Activated naive CD4-positive, alpha-beta T cell treated with anti-CD3 and anti-CD28 coated beads, Interleukin-2, amount 10 ng/mL, durations not matched to agents 7 days and 5 days (primary cell): Measurements from ENCODE around the gene C1QTNF7.

Experiments used
- CTCF ChIA-PET: fragments of 350-600 bp; sonication (Branson Sonifier 250); formaldehyde crosslinking; loops from one replicate; lab custom pipeline; 2021; ENCODE audit warnings: antibody characterized with exemption; lab: Charles Lee
- DNase-seq: peaks from one replicate; pipeline ENCODE4 v3.0.0-alpha.2; 2020
- H3K27ac Mint-ChIP-seq: one replicate; pipeline ENCODE4 v1.8.0; 2021; ENCODE audit warnings: mild to moderate bottlenecking, moderate library complexity, mixed read lengths
- H3K27me3 Mint-ChIP-seq: one replicate; pipeline ENCODE4 v1.8.0; 2021; ENCODE audit warnings: mild to moderate bottlenecking, mixed read lengths
- H3K36me3 Mint-ChIP-seq: one replicate; pipeline ENCODE4 v1.8.0; 2021; ENCODE audit warnings: mixed read lengths
- H3K4me1 Mint-ChIP-seq: one replicate; pipeline ENCODE4 v1.8.0; 2021; ENCODE audit warnings: mixed read lengths
- H3K4me3 Mint-ChIP-seq: one replicate; pipeline ENCODE4 v1.8.0; 2021; ENCODE audit warnings: mild to moderate bottlenecking, moderate library complexity, mixed read lengths
- H3K9me3 Mint-ChIP-seq: one replicate; pipeline ENCODE4 v1.8.0; 2021; ENCODE audit warnings: mixed read lengths

C1QTNF7 gene

DNA sequence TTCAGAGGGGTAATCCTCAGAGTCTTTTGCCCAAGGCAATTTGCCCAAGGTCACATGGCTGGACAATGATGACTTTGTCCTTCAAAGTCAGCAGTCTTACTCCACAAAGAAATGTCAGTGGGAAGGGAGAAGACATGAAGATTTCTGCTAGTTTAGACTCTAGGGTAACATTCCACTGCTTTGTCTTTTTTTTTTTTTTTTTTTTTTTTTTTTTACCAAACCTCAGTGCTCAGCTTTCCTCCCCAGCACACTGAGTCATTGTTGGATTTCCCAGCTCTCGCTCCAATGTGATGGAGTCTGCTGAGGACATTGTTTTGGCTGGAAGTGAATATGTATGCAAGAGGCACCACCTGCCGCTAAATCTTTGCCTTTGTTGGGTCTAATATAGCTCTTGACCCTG, 7.2 kb upstream of the C1QTNF7 start:
- H3K9me3 Mint-ChIP-seq = no peaks in the 10 kb centered on the region
- H3K4me3 Mint-ChIP-seq = no peak overlapping the region
- H3K27ac Mint-ChIP-seq = no peak overlapping the region
- H3K4me1 Mint-ChIP-seq = peaks cover 14% of the 10 kb centered on the region
- no peaks in the 10 kb centered on the region for H3K36me3 Mint-ChIP-seq
- CTCF ChIA-PET = no interaction called here
- DNase-seq = no peak
- no peaks in the 10 kb centered on the region for H3K27me3 Mint-ChIP-seq

DNA sequence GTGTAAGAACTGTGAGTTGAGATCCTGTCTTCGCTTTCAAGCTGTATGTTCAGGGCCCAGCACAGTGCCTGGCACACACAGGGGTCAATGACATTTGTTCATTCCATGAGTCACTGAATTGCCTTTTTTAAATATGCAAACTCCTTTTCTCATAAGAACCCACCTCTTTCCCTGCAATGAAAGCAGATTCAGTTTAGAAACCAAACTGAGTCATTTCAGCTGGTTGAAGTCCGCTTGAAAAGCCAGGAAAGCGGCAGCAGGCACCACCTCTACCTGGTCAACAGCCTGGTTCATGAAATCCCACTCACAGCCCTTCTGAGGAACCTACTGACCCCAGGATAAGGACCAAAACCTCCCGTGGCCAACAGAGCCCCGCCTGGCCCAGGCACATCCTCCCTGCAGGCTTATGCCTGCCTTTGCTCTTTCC, 4.5 kb upstream of the C1QTNF7 start:
- Mint-ChIP-seq H3K27ac (no peak overlapping the region), H3K4me3 (no peak overlapping the region), H3K4me1 (peaks cover 17% of the 10 kb centered on the region), H3K36me3 (no peaks in the 10 kb centered on the region), H3K27me3 (no peaks in the 10 kb centered on the region), H3K9me3 (no peaks in the 10 kb centered on the region)
- DNase-seq = no peak
- CTCF ChIA-PET = no interaction called here

DNA sequence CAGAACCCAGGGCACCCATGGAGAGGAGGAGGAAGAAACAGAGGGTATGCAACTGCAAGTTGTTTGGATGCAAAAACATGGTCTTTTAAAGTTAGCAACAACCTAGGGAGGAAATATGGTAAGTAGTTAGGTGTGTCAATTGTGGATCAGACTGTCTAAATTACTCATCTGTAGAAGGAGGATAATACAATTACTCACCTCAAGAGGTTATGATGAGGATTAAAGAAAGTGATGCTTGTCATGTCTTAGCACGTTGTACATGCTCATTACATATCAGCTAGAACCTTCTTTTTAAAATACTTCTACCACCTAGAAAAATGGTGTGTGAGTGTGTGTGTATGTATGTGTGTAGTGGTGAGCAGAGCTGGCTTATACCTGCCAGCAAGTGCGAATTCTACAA, 2.3 kb upstream of the C1QTNF7 start:
- CTCF ChIA-PET = interaction anchor here (1.2 to 2.5 kb wide), 2 partner anchors 32 to 189 kb away, joined by 3 to 12 read pairs; no protein-coding TSS in a partner anchor
- no peak for DNase-seq
- Mint-ChIP-seq H3K36me3 (no peaks in the 10 kb centered on the region), H3K9me3 (no peaks in the 10 kb centered on the region), H3K4me1 (peaks cover 17% of the 10 kb centered on the region), H3K4me3 (no peak overlapping the region), H3K27ac (no peak overlapping the region), H3K27me3 (no peaks in the 10 kb centered on the region)

DNA sequence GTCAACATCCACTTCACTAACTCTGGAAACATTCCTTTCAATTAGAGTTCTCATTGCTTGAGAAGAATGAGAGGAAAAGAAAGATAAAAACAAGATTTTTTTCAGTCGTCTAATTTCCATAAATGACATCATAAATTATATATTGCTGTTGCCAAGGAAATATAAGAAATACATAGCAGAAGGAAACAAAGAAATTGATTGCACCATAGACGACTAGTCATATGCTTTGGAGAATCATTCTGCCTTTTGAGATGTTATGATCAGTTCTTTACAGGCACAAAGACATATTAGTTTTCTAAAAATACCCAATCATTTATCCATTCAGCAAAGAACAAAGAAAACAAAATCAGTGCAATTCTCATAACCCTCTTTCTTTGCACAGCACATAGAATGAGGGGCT, 672 bp upstream of the C1QTNF7 start:
- no peak overlapping the region for H3K4me3 Mint-ChIP-seq
- no peak overlapping the region for H3K27ac Mint-ChIP-seq
- H3K27me3 Mint-ChIP-seq = no peaks in the 10 kb centered on the region
- peaks cover 17% of the 10 kb centered on the region for H3K4me1 Mint-ChIP-seq
- CTCF ChIA-PET = interaction anchor here (1.1 kb wide), 1 partner anchor 29 kb away, joined by 3 read pairs; no protein-coding TSS in a partner anchor
- DNase-seq = no peak
- H3K36me3 Mint-ChIP-seq = no peaks in the 10 kb centered on the region
- peaks cover 2% of the 10 kb centered on the region for H3K9me3 Mint-ChIP-seq

DNA sequence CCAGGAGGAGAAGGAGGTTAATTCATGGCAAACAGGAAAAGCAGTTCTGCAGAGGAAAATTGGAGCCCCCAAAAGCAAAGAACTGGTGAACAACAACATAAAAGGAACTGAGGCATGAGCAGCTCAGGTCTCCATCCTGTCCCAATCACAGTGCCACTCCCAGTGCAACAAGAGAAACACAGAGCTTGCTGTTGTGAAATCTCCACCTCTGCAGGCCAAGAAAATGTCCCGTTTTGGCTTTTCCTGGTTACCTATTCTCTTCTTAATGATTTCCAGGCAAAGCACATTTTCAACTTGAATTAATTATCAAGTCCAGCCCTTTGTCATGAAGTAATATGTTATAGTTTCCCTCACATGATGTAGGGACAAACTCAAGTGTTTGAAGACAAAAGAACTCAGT, 778 bp downstream of the C1QTNF7 start:
- Mint-ChIP-seq H3K4me1 (peaks cover 17% of the 10 kb centered on the region), H3K4me3 (no peak overlapping the region), H3K27me3 (no peaks in the 10 kb centered on the region), H3K9me3 (peaks cover 2% of the 10 kb centered on the region), H3K27ac (no peak overlapping the region), H3K36me3 (no peaks in the 10 kb centered on the region)
- no peak for DNase-seq
- CTCF ChIA-PET = no interaction called here

DNA sequence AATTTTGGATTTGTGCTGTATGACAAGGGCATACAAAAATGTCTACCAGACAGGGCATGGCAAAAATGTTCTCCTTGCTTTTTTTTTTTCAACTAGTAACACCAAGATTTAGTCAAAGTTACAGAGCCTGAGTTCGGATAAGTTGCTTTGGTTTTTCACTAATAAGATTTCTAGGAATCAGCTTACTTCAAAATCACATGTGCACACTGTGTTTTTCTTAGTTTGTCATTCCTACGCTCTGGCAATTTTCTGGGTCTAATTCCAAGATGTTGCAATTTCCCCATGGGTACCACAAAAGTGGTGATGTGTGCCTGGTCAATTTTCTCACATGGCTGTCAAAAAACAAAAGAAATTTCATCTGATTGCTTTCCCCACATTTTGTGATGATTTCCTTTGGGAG, 6.3 kb downstream of the C1QTNF7 start:
- Mint-ChIP-seq H3K27me3 (peaks cover 4% of the 10 kb centered on the region), H3K36me3 (no peaks in the 10 kb centered on the region), H3K27ac (no peak overlapping the region), H3K9me3 (peaks cover 2% of the 10 kb centered on the region), H3K4me1 (no peaks in the 10 kb centered on the region), H3K4me3 (no peak overlapping the region)
- CTCF ChIA-PET = interaction anchor here (0.6 kb wide), 1 partner anchor 434 kb away, joined by 3 read pairs; no protein-coding TSS in a partner anchor
- no peak for DNase-seq

DNA sequence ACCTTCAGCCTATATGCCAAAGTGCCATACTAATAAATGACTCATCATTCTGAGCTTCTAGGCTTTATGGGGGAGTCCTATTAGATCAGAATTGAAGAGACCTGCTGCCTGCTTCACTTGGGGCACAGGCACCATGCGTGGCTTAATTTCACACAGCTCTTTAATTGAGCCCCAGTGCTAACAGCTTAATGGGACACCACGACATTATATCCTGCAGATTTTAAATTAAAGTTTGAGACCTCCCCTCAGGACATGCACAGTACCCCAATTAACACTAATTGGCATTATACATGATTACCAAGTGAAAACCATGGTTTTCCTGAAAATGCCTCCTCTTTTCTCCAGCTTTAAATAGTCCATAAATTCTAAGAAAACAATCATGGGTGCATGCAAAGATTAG, 6.8 kb downstream of the C1QTNF7 start:
- DNase-seq = no peak
- peaks cover 4% of the 10 kb centered on the region for H3K27me3 Mint-ChIP-seq
- no peaks in the 10 kb centered on the region for H3K4me1 Mint-ChIP-seq
- H3K36me3 Mint-ChIP-seq = no peaks in the 10 kb centered on the region
- H3K9me3 Mint-ChIP-seq = peaks cover 2% of the 10 kb centered on the region
- H3K4me3 Mint-ChIP-seq = no peak overlapping the region
- H3K27ac Mint-ChIP-seq = no peak overlapping the region
- CTCF ChIA-PET = no interaction called here

DNA sequence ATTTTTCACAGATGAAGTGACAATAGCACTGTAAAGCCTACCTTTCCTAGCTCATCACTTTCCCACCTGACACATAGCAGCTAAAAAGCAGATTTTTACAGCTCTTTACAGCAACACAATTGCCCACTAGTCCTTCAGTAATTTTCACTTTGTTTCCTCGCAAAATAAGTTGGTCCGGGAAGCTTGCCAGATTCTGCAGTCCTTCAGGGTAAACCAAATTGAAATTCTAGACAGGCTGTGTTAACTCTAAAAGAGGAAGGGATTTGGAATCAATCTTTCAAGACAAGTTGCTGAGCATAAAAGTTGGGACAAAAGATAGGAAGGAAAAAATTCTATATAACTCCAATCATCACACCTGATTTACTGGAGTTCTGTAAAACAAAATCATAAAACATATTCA, 8.7 kb downstream of the C1QTNF7 start:
- CTCF ChIA-PET = interaction anchor here (1.0 kb wide), 1 partner anchor 21 kb away, joined by 3 read pairs; no protein-coding TSS in a partner anchor

DNA sequence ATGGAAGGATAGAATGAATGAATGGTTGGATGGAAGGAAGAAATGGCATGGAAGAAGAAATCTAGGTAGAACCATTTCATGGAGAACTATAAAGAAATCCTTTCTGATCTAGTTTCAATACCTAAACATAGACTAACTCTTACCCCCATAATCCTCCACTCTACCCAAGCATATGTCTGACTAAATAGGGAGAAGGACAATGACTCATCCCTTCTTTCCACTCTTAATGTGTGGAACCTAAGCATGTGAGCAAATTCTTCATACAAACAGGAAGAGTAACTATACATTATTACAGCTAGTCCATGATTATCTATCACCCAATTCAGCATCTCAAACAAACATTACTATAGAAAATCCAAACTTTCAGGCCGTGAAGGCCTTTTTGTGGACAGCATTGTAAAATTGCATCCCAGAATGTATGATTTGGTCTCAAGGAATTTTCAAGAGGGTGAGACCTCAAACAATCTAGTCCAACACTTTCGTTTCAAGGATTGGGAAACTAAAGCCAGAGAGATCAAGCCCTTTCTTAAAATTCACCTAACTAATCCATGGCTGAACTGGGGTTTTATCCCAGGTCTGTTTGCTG, 11.2 kb downstream of the C1QTNF7 start:
- Mint-ChIP-seq H3K36me3 (no peaks in the 10 kb centered on the region), H3K9me3 (peaks cover 3% of the 10 kb centered on the region), H3K27ac (no peak overlapping the region), H3K4me1 (no peaks in the 10 kb centered on the region), H3K4me3 (no peak overlapping the region), H3K27me3 (peaks cover 4% of the 10 kb centered on the region)
- no peak for DNase-seq
- CTCF ChIA-PET = interaction anchor here (1.4 kb wide), 1 partner anchor 18 kb away, joined by 3 read pairs; no protein-coding TSS in a partner anchor

More for the DNA sequence above, 8.7 kb downstream of the C1QTNF7 start:
- H3K36me3 Mint-ChIP-seq = no peaks in the 10 kb centered on the region
- peaks cover 2% of the 10 kb centered on the region for H3K9me3 Mint-ChIP-seq
- DNase-seq = no peak
- no peaks in the 10 kb centered on the region for H3K4me1 Mint-ChIP-seq
- no peak overlapping the region for H3K4me3 Mint-ChIP-seq
- no peak overlapping the region for H3K27ac Mint-ChIP-seq
- peaks cover 4% of the 10 kb centered on the region for H3K27me3 Mint-ChIP-seq

DNA sequence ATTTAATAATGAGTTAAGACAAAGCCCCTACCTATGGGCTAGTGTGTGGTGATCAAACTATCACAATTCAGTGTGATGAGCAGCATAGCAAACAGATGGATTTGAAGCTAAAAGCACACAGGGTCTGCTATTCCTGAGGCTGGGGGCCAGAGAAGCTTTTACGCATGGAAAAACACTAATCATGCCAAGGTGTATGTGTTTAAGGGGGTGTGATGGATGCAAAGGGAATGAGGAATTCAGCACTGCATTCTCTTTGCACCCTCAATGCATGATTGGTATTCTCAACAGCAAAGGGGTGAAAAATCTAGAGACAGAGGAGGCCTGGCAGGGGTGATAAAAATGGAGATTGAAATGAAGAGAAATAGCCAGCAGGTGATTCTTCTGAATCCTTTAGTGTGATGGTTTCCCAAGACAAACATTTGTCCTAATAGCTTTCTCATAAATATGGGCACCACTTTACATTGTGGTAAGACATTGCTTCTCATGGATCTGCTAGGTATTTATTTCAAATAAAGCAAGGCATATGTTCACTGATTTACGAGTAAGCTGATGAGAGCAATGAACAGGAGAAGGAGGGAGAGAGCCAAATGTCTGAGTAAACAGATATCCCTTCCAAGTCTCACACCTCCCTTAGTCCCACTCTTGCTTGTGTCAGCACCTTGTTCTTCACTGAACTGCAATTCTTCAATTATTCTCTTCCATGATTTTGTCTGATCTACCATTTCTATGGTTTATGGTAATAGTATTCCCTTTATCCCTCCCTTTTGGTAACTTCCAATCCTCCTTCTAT, 15.7 kb downstream of the C1QTNF7 start:
- no peak for DNase-seq
- Mint-ChIP-seq H3K36me3 (no peaks in the 10 kb centered on the region), H3K4me1 (no peaks in the 10 kb centered on the region), H3K27ac (no peak overlapping the region), H3K4me3 (no peak overlapping the region), H3K27me3 (no peaks in the 10 kb centered on the region), H3K9me3 (peaks cover 5% of the 10 kb centered on the region)
- CTCF ChIA-PET = no interaction called here

DNA sequence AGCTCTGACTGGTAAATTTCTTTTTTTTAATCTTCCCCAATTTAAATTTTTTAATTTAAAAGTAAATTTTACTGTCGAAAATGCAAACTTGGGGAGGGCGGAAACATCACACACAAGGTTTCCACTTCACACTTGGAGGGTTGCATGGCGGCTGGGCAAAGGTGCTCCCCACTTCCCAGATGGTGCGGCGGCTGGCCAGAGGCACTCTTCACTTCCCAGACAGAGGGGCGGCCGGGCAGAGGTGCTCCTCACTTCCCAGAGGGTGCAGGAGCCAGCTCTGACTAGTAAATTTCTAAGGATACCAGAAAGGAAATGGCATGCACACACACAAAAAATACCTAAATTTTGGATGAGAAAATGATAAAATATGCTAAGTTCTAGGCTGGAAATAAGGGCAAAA, 16.4 kb downstream of the C1QTNF7 start:
- Mint-ChIP-seq H3K36me3 (no peaks in the 10 kb centered on the region), H3K4me3 (no peak overlapping the region), H3K4me1 (no peaks in the 10 kb centered on the region), H3K27ac (no peak overlapping the region), H3K27me3 (no peaks in the 10 kb centered on the region), H3K9me3 (peaks cover 5% of the 10 kb centered on the region)
- CTCF ChIA-PET = no interaction called here
- no peak for DNase-seq

DNA sequence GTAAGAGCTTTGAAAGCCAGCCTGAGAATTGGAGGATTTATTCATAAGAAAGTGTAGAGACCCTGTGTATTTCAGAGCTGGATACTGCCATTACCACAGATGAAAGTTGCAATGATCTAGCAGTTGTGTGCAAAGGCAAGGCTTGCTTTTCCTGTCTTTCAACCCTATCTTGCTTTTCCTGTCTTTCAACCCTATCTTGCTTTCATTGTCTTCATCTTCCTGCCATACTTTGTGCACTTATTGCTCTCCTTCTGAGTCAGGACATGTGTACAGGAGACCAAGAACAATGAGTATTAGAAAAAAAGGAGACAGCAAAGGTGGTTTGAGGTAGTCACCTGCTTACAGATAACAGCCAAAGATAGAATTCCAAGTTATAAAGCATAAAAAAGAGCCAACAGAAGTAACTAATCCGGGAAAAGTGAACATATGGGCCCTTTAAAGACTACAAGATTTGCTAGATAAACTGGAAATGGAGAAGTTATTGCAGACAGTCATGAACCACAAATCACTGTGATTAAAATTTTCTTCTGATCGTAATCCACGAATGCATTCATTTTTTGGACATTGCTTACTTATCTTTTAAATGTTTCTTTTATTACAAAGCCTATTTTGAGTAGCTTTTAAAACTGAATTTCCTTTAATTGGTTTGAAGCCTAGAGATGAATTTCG, 17.2 kb downstream of the C1QTNF7 start:
- Mint-ChIP-seq H3K4me1 (no peaks in the 10 kb centered on the region), H3K27me3 (no peaks in the 10 kb centered on the region), H3K9me3 (peaks cover 5% of the 10 kb centered on the region), H3K36me3 (no peaks in the 10 kb centered on the region), H3K4me3 (no peak overlapping the region), H3K27ac (no peak overlapping the region)
- DNase-seq = no peak
- CTCF ChIA-PET = no interaction called here

DNA sequence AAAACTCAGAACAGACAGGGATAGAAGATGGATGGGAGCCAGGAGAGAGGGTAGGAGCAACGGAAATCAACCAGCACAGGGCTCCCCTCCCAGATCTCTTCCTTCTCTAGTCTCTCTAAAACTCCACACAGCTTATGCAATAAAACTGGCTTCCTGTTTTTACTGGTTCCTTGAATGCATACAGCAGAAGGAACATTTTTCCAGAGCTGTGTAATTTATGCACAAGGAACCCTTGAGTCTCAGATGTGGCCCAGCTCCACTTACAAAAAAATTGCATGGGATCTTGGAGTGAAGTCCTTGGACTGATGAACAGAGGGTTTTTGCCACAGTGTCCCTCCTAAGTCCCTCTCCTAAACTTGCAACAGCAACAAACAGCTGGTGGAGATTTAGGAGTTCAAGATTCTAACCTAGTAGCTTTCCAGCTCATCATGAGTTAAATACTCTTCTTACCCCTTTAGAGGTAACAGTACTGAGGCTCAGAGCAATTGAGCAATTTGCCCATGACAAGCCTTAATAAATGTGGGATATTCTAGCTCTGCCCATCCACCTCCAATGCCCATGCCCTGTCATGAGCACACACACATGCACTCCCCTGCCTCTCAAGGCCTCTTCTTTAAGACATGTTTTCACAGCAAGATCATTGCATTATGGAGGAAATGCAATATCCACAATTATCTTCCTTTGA, 23.5 kb downstream of the C1QTNF7 start:
- Mint-ChIP-seq H3K27ac (no peak overlapping the region), H3K36me3 (no peaks in the 10 kb centered on the region), H3K9me3 (peaks cover 2% of the 10 kb centered on the region), H3K4me1 (no peaks in the 10 kb centered on the region), H3K27me3 (no peaks in the 10 kb centered on the region), H3K4me3 (no peak overlapping the region)
- DNase-seq = no peak
- CTCF ChIA-PET = interaction anchor here (0.7 to 1.2 kb wide), 2 partner anchors 19 to 213 kb away, joined by 3 to 5 read pairs; no protein-coding TSS in a partner anchor
